Mesodermal cell (in vitro differentiated cells): ENCODE measurements around the gene EIF2B5.
"Not testable (repeated sequence)": the region's sequence is repeated elsewhere in the genome, so short reads cannot be mapped to it uniquely, and the experiment has no call there.

Experiments
- H3K27ac ChIP-seq: 2 replicates; pipeline ENCODE4 v1.7.0; 2013; ENCODE audit warnings: mild to moderate bottlenecking, low read depth, low read length, moderate library complexity; ENCODE audit not compliant: severe bottlenecking
- H3K36me3 ChIP-seq: 2 replicates; pipeline ENCODE4 v1.7.1; 2013; ENCODE audit warnings: mild to moderate bottlenecking, low read length, moderate library complexity; ENCODE audit not compliant: control insufficient read depth, insufficient read depth
- H3K4me1 ChIP-seq: one replicate; pipeline ENCODE4 v1.7.1; 2013; ENCODE audit warnings: mild to moderate bottlenecking, low read length; ENCODE audit not compliant: insufficient read depth, control insufficient read depth, poor library complexity, severe bottlenecking
- H3K4me3 ChIP-seq: 2 replicates; pipeline ENCODE4 v1.7.0; 2013; ENCODE audit warnings: low read length, control low read depth, mild to moderate bottlenecking; ENCODE audit not compliant: insufficient read depth, poor library complexity, severe bottlenecking; ENCODE audit errors: extremely low read depth
- H3K9me3 ChIP-seq: 2 replicates; pipeline ENCODE4 v1.7.1; 2013; ENCODE audit warnings: mild to moderate bottlenecking, low read length, moderate library complexity; ENCODE audit not compliant: control insufficient read depth
- WGBS, 2 experiments: methylation state at CpG; one replicate each; pipeline ENCODE4 v1.1.5; 2013; ENCODE audit warnings: missing lambda C conversion rate in 2 of 2; ENCODE audit not compliant: insufficient coverage in 2 of 2; 5-methylcytosine and 5-hydroxymethylcytosine counted together

EIF2B5 gene

DNA sequence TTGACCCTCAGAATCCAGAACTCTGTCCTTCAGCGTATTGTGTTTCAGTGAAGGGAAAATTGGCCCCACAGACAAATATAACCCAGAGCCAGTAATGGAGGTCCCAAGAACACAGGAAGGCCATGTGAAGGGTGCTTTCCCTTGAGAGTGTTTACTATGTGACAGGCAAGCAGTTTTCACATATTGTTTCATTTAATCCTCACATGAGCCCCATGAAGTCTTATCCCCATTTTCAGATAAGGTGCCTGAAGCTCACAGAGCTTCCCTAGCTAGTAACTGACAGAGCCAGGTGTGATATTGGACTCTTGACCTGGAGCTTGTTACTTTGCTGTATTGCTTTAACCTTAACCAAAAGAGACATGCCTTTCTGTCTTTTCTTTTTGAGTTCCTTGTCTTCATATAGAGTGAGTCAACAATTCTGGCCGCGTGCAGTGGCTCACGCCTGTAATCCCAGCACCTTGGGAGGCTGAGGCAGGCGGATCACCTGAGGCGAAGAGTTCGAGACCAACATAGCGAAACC lies 10.7 kb downstream of the EIF2B5 start:
- WGBS, 2 experiments, result 81 to 96% methylated on average over 4 of the region's 8 CpGs
- H3K36me3 ChIP-seq, result peaks cover 62% of the 10 kb centered on the region

DNA sequence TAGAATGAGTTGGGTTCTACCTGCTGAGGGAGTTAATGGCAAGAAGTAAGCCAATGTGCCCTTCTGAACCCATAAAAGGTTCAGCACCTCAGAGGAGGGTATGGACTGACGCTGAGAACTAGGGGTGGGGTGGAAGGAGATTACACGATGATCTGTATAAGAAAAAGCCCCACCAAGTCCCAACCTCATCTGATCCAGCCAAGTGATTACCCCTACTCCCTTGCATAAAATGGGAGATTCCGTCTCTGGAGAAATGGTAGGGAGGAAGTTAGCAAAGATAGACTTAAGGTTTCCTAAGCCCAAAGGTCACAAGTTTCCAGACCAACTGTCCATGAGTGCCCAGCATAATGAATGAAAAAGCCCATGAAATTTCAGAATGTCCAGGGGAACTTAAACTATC lies 12.9 kb downstream of the EIF2B5 start:
- Histone ChIP-seq H3K4me1 (no peaks in the 10 kb centered on the region), H3K9me3 (no peaks in the 10 kb centered on the region), H3K4me3 (no peak overlapping the region), H3K27ac (no peak overlapping the region), H3K36me3 (peaks cover 39% of the 10 kb centered on the region)
- WGBS, 2 experiments, result no CpG with 5 or more reads among the region's 3 CpGs

More for the DNA sequence above, 10.7 kb downstream of the EIF2B5 start:
- Histone ChIP-seq H3K4me1 (no peaks in the 10 kb centered on the region), H3K4me3 (no peak overlapping the region), H3K9me3 (no peaks in the 10 kb centered on the region), H3K27ac (no peak overlapping the region)

DNA sequence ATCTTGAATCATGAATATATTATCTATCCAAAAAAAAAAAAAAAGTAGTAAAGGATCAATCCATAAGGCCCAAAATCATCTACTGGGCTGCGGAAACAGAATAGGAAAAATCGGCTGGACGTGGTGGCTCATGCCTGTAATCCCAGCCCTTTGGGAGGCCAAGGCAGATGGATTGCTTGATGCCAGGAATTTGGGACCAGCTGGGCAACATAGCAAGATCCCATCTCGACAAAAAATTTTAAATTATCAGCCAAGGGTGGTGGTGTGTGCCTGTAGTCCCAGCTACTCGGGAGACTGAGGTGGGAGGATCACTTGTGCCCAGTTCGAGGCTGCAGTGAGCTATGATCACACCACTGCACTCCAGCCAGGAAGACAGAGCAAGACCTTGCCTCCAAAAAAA lies 14.0 kb downstream of the EIF2B5 start:
- 81 to 93% methylated on average over 4 to 5 of the region's 6 CpGs for WGBS, 2 experiments
- H3K36me3 ChIP-seq, result peaks cover 28% of the 10 kb centered on the region
- H3K4me3 ChIP-seq, result no peak overlapping the region
- no peak overlapping the region for H3K27ac ChIP-seq
- H3K4me1 ChIP-seq, result no peaks in the 10 kb centered on the region
- H3K9me3 ChIP-seq, result no peaks in the 10 kb centered on the region

DNA sequence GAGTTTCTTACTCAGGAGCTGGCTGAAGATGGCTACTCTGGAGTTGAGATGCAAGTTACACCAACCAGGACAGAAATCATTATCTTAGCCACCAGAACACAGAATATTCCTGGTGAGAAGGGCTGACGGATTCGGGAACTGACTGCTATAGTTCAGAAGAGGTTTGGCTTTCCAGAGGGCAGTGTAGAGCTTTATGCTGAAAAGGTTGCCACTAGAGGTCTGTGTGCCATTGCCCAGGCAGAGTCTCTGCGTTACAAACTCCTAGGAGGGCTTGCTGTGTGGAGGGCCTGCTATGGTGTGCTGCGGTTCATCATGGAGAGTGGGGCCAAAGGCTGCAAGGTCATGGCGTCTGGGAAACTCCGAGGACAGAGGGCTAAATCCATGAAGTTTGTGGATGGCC lies 14.6 kb downstream of the EIF2B5 start:
- 79 to 91% methylated on average over 6 of the region's 6 CpGs for WGBS, 2 experiments
- not testable (repeated sequence) for H3K9me3 ChIP-seq, H3K27ac ChIP-seq, H3K4me1 ChIP-seq, H3K4me3 ChIP-seq
- peaks cover 22% of the 10 kb centered on the region for H3K36me3 ChIP-seq

DNA sequence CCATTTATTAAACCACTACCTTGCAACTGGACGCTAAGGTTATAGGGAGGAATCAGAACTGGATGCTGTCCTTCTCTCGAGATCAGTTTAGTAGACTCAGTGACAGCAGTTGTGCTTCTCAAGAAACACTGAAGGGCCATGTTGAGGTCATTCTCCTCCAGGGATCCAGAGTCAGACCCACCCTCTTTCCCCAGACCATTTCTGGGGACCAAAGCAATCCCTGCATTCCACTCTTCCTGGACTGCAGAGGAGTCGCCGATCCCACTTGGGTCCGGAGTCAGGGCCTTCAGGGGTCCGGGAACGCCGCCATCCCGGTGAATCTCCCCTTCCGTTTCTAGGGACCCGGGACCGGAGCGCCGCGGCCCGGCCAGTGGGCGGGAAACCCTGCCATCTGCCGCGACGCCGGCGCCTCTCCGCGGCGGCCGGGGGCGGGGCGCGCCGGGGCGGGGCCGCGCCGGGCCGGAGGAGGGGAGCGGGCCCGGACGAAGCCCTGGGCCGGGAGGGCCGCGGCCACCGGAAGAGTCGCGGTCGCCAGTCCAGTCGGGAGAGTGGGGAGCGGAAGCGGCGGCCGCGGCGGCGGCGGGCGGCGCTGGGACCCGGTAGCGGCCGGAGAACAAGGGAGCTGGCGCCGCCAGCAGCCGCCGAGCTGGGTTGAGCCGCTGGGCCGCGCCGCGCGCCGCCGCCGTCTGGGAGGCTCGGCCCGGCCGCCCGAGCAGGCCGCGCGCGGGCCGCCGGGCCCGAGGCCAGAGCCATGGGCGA lies 19.9 kb downstream of the EIF2B5 start, which contains the start of gene DVL3:
Gene DVL3, plus strand, starts transcription at position 493 of the 759 bp plus-strand sequence. Its CDS starts 259 bp downstream, at position 752.
- H3K4me1 ChIP-seq, result peaks cover 16% of the 10 kb centered on the region
- H3K27ac ChIP-seq, result peak within 1 kb of the TSS; percentile 89
- H3K36me3 ChIP-seq, result peaks cover 21% of the 10 kb centered on the region
- H3K4me3 ChIP-seq, result peak within 1 kb of the TSS; percentile 71
- WGBS, 2 experiments, result 1 to 2% methylated on average over 50 to 63 of the region's 84 CpGs
- H3K9me3 ChIP-seq, result no peaks in the 10 kb centered on the region

DNA sequence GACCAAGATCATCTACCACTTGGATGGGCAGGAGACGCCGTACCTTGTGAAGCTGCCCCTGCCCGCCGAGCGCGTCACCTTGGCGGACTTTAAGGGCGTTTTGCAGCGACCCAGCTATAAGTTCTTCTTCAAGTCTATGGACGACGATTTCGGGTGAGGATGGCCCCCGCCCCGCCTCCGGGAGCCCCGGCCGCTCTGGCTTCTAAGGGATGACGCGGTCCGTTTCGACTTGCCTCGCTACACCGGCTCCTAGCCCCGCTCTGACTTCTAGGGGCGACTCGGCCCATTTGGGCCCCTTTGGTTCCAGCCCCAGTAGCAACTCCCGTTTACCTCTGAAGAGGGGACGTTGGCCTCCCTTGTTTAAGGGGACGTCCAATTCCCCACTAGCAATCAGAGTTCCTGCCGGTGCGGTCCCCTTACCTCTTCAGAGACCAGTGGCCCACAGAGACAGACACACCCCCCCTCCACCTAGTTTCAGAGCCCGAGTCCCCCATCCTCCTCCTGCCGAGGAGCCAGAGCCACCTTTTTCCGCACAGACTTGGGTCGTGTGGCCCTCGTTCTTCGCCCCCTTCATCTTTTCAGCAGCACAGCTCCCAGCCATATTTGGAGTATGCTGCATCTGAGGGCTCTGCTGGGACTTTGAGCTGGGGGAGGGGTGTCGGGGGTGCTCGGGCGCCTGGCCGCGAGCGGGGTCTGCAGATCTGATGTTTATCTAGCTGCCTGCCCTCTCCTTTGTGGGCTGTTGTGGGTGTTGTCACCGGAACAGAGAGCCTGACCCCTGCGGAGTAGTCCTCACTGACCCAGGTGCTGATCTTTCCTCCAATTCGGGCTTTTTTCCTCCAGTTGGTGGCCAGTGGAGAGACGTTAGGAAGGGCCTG lies 20.7 kb downstream of the EIF2B5 start:
- 0 to 1% methylated on average over 35 to 43 of the region's 47 CpGs for WGBS, 2 experiments
- Histone ChIP-seq H3K4me3 (peak overlapping the region; percentile 71), H3K27ac (peak overlapping the region; percentile 86), H3K36me3 (peaks cover 27% of the 10 kb centered on the region), H3K9me3 (no peaks in the 10 kb centered on the region), H3K4me1 (peaks cover 18% of the 10 kb centered on the region)

DNA sequence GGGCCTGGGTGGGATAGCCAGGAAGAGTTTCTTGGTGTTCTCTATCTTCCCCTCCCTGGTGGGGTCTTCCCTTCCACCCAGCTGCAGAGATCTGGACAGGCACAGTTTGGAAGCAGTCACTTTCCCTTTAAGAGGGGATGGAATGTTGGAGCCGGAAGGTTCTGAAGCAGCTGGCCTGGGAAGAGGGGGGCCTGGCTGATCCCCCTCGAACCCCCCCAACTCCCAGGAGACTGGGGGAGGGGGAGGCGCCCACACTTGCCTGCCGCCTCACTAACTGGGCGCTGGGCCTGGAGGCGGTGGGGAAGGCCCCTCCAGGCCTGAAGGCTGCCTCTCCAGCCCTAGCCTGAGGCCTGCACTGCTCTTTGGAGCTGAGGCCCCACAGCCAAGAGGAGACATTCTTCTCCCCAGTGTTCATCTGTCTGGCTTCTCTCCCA lies 21.4 kb downstream of the EIF2B5 start:
- Histone ChIP-seq H3K4me1 (peaks cover 19% of the 10 kb centered on the region), H3K4me3 (peak overlapping the region; percentile 71), H3K36me3 (peaks cover 28% of the 10 kb centered on the region), H3K9me3 (no peaks in the 10 kb centered on the region), H3K27ac (peak overlapping the region; percentile 86)
- 0% methylated on average over 3 of the region's 6 CpGs for WGBS, 2 experiments

DNA sequence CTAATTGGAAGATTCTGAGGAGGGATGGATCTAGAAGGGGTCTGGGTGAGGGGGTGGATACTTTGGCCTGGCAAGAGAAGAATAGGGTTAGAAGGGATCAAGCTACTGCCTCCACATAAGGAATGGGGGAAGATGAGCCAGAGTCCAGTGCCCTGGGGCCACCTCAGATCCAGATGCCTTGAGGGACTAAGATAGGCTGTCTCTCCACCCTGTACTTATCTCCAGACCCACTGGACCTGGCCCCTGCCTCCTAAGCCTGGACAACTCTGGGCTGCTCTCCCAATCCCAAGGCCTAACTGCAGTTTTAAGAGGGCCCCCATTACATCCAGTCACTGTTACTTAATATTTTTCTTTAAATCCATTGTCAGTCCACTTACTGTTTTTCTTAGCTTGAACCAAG lies 22.0 kb downstream of the EIF2B5 start:
- peak overlapping the region; percentile 86 for H3K27ac ChIP-seq
- peak overlapping the region; percentile 71 for H3K4me3 ChIP-seq
- H3K4me1 ChIP-seq, result peaks cover 19% of the 10 kb centered on the region
- no peaks in the 10 kb centered on the region for H3K9me3 ChIP-seq
- peaks cover 34% of the 10 kb centered on the region for H3K36me3 ChIP-seq

DNA sequence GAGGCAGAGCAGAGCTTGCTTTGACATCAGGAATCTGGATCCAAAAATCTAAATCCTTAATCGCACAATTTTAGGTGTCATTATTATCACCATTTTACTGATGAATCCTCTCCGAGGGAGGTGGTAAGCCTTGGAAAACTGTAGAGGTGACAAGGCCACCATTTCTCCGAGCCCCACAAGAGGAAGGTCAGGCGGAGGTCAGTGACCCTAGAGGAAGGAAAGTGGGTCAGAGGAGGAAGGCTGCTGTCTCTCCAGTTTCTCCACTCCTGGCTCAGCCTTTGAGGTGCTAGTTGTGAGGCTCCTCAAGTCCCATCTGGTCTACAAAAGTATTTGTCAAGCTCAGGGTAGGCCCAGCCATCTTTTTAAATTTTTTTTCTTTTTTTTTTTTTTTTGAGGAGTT lies 23.2 kb downstream of the EIF2B5 start:
- no peak overlapping the region for H3K27ac ChIP-seq

DNA sequence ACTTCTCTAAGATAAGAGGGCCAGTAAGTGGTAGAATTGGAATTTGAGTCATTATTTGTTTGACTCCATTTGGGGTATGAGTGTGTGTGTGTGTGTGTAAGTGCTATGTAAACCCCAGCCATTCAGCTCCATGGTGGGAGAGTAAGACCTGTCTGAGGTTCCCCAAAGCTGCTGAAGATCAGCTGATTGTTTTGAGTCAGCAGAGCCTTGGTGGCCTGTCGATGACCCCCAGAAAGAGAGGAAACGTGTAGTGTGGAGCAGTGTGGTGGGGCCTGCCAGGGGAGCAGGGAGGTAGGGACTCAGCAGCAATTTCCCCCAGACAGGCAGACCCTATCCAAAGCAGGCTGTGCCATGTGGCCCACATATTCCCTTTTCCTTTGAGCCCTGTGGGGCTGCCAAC lies 25.3 kb downstream of the EIF2B5 start:
- H3K27ac ChIP-seq, result no peak overlapping the region

More for the DNA sequence above, 23.2 kb downstream of the EIF2B5 start:
- Histone ChIP-seq H3K36me3 (peaks cover 40% of the 10 kb centered on the region), H3K9me3 (no peaks in the 10 kb centered on the region), H3K4me3 (no peak overlapping the region), H3K4me1 (peaks cover 19% of the 10 kb centered on the region)
- 86 to 89% methylated on average over 2 to 3 of the region's 4 CpGs for WGBS, 2 experiments

More for the DNA sequence above, 25.3 kb downstream of the EIF2B5 start:
- Histone ChIP-seq H3K4me1 (peaks cover 19% of the 10 kb centered on the region), H3K4me3 (no peak overlapping the region), H3K36me3 (peaks cover 61% of the 10 kb centered on the region), H3K9me3 (no peaks in the 10 kb centered on the region)
- 95 to 100% methylated on average over 2 of the region's 2 CpGs for WGBS, 2 experiments
